PFSK-1 (cell line): ENCODE measurements around the gene ARV1.

Experiments
- FOXP2 ChIP-seq: optimal IDR thresholded peaks from 2 replicates; pipeline ENCODE3; 2011; ENCODE audit warnings: borderline replicate concordance, control low read depth, inconsistent platforms; ENCODE audit not compliant: insufficient read depth; ENCODE audit errors: extremely low read length, extremely low read depth
- POLR2AphosphoS5 ChIP-seq: IDR thresholded peaks from 2 replicates; pipeline ENCODE4 v1.6.1; 2012; ENCODE audit warnings: low read depth, mild to moderate bottlenecking, control low read depth, low read length, moderate library complexity
- REST ChIP-seq, 2 experiments: IDR thresholded peaks; 2 replicates each; pipeline versions ENCODE4 v1.6.1 to v1.8.0; 2011 to 2012; ENCODE audit warnings: low read depth in 2 of 2, low read length in 2 of 2, control low read depth in 1 of 2, inconsistent platforms in 1 of 2, mild to moderate bottlenecking in 1 of 2, moderate library complexity in 1 of 2; ENCODE audit not compliant: insufficient read depth in 1 of 2
- SIN3A ChIP-seq: IDR thresholded peaks from 2 replicates; pipeline ENCODE4 v1.6.1; 2012; ENCODE audit warnings: mild to moderate bottlenecking, low read length, moderate library complexity, borderline replicate concordance; ENCODE audit not compliant: insufficient read depth
- TAF1 ChIP-seq: IDR thresholded peaks from 2 replicates; pipeline ENCODE4 v1.6.1; 2012; ENCODE audit warnings: low read length, control low read depth, borderline replicate concordance; ENCODE audit not compliant: insufficient read depth

The ARV1 gene

GRCh38 chr1:231040019-231040799 is 61.3 kb downstream of the ARV1 start, which contains the start of gene FAM89A:
Gene FAM89A, minus strand, starts transcription at chr1:231040254. Its CDS starts 43 bp downstream, at chr1:231040211.
- TF ChIP-seq SIN3A (no peak), REST (IDR thresholded peaks at IDR 0.05; ENCODE audit: insufficient read depth in 1 of 2, low read depth in 2 of 2, low read length in 2 of 2) (no peak), TAF1 (no peak), FOXP2 (no peak), POLR2AphosphoS5 (no peak)

- TF ChIP-seq POLR2AphosphoS5 (no peak), FOXP2 (no peak), TAF1 (no peak), REST (IDR thresholded peaks at IDR 0.05; ENCODE audit: insufficient read depth in 1 of 2, low read depth in 2 of 2, low read length in 2 of 2) (no peak), SIN3A (no peak)
These were observed 62.2 kb downstream of the ARV1 start for GRCh38 chr1:231040800-231041718.

GRCh38 chr1:231041719-231042261 is 62.9 kb downstream of the ARV1 start:
- TF ChIP-seq TAF1 (no peak), FOXP2 (no peak), POLR2AphosphoS5 (no peak), REST (IDR thresholded peaks at IDR 0.05; ENCODE audit: insufficient read depth in 1 of 2, low read depth in 2 of 2, low read length in 2 of 2) (no peak), SIN3A (no peak)

- TF ChIP-seq TAF1 (no peak), FOXP2 (no peak), POLR2AphosphoS5 (no peak), REST (IDR thresholded peaks at IDR 0.05; ENCODE audit: insufficient read depth in 1 of 2, low read depth in 2 of 2, low read length in 2 of 2) (no peak)
These were observed 65.7 kb downstream of the ARV1 start for GRCh38 chr1:231044588-231044987.
